GM19467 (cell line): ENCODE data around the gene MYH10.

Source experiments
- ATAC-seq: cut with Tn5 transposase; IDR thresholded peaks from one replicate; pipeline ENCODE4 v1.9.1; 2021; ENCODE audit warnings: mild to moderate bottlenecking, moderate library complexity; ENCODE audit not compliant: unreplicated experiment

The MYH10 gene

GRCh38 chr17:8610558-8610957, 20.0 kb downstream of the MYH10 start:
- ATAC-seq, result no peak

- no peak for ATAC-seq
These were observed 20.6 kb downstream of the MYH10 start for GRCh38 chr17:8609910-8610309.

- ATAC-seq, result no peak
These were observed 22.5 kb downstream of the MYH10 start for GRCh38 chr17:8608001-8608400.

GRCh38 chr17:8606401-8606800, 24.1 kb downstream of the MYH10 start:
- ATAC-seq, result no peak

- ATAC-seq, result no peak
These were observed 27.8 kb downstream of the MYH10 start for GRCh38 chr17:8602679-8603078.

- ATAC-seq, result no peak
These were observed 31.0 kb downstream of the MYH10 start for GRCh38 chr17:8599351-8600011.

GRCh38 chr17:8598913-8599312, 31.6 kb downstream of the MYH10 start:
- ATAC-seq, result no peak

GRCh38 chr17:8593830-8594229, 36.7 kb downstream of the MYH10 start:
- ATAC-seq, result no peak

- ATAC-seq, result no peak
These were observed 37.2 kb downstream of the MYH10 start for GRCh38 chr17:8593276-8593675.

- ATAC-seq, result no peak
These were observed 41.5 kb downstream of the MYH10 start for GRCh38 chr17:8588877-8589554.

- ATAC-seq, result no peak
These were observed 43.8 kb downstream of the MYH10 start for GRCh38 chr17:8586766-8587165.

GRCh38 chr17:8585911-8586310, 44.6 kb downstream of the MYH10 start:
- no peak for ATAC-seq

GRCh38 chr17:8583954-8584353, 46.6 kb downstream of the MYH10 start:
- no peak for ATAC-seq

- ATAC-seq, result no peak
These were observed 49.4 kb downstream of the MYH10 start for GRCh38 chr17:8580952-8581658.

GRCh38 chr17:8577868-8578267, 52.7 kb downstream of the MYH10 start:
- ATAC-seq, result no peak

- ATAC-seq, result no peak
These were observed 53.8 kb downstream of the MYH10 start for GRCh38 chr17:8576559-8577294.

- no peak for ATAC-seq
These were observed 55.8 kb downstream of the MYH10 start for GRCh38 chr17:8574687-8575086.

GRCh38 chr17:8572764-8573163, 57.8 kb downstream of the MYH10 start:
- ATAC-seq, result no peak

- no peak for ATAC-seq
These were observed 66.4 kb downstream of the MYH10 start for GRCh38 chr17:8563981-8564602.

- ATAC-seq, result no peak
These were observed 67.3 kb downstream of the MYH10 start for GRCh38 chr17:8563024-8563776.
